GM10266 (cell line): ENCODE data around the gene REG1B.

ENCODE experiments used
- DNase-seq: peaks from one replicate; pipeline ENCODE4 v3.0.0; 2012; ENCODE audit errors: extremely low spot score
- TF ChIP-seq, protein P1 (sequence below): IDR thresholded peaks from 2 replicates; pipeline ENCODE4 v1.5.1; 2012; ENCODE audit warnings: mild to moderate bottlenecking, low read depth; ENCODE audit not compliant: control insufficient read depth, insufficient read depth; ENCODE audit errors: missing control alignments

Gene REG1B

DNA sequence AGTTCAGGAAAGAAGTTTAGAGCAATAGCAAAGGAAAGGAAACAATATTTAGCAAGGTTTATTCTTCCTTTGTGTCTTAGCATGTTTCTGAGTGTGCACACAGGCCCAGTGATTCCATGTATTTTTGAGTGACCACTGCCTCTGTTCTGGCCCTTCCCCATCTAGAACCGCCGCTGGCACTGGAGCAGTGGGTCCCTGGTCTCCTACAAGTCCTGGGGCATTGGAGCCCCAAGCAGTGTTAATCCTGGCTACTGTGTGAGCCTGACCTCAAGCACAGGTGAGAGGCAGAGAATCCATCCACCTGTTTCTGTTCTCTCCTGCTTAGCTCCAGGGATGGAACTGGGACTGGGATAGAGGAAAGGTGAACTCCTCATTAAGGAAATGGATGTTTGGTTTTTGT is 34.9 kb upstream of the REG1B start:
- DNase-seq: no peak
- TF ChIP-seq, protein P1, sequence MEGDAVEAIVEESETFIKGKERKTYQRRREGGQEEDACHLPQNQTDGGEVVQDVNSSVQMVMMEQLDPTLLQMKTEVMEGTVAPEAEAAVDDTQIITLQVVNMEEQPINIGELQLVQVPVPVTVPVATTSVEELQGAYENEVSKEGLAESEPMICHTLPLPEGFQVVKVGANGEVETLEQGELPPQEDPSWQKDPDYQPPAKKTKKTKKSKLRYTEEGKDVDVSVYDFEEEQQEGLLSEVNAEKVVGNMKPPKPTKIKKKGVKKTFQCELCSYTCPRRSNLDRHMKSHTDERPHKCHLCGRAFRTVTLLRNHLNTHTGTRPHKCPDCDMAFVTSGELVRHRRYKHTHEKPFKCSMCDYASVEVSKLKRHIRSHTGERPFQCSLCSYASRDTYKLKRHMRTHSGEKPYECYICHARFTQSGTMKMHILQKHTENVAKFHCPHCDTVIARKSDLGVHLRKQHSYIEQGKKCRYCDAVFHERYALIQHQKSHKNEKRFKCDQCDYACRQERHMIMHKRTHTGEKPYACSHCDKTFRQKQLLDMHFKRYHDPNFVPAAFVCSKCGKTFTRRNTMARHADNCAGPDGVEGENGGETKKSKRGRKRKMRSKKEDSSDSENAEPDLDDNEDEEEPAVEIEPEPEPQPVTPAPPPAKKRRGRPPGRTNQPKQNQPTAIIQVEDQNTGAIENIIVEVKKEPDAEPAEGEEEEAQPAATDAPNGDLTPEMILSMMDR: no peak

DNA sequence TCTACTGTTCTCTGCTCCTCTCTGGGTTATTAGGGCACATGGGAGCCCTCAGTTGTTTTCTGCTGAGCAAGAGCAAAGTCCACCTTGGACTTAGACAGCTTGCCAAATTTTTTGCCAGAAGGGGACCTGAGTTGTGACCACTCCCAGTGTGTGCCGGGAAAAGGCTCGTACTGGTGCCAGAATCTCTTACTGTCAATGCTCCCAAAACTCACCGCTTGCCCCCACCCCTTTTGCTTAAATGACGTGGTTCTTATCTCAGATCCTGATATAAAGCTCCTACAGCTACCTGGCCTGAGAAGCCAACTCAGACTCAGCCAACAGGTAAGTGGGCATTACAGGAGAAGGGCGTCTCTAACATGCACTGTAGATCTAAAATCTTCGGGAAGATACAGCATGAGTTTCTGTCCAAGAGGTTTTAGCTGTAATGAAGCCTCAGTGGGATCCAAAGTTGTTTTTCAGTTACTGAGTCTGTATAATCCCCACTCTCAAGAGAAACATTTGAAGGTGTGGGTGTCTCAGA is 32.5 kb upstream of the REG1B start, which contains the start of gene REG1A:
TSS of gene REG1A (plus strand) at position 295 of the 520 bp plus-strand sequence. CDS start 374 bp downstream, outside the sequence.
- TF ChIP-seq, protein P1: no peak
- DNase-seq: no peak

DNA sequence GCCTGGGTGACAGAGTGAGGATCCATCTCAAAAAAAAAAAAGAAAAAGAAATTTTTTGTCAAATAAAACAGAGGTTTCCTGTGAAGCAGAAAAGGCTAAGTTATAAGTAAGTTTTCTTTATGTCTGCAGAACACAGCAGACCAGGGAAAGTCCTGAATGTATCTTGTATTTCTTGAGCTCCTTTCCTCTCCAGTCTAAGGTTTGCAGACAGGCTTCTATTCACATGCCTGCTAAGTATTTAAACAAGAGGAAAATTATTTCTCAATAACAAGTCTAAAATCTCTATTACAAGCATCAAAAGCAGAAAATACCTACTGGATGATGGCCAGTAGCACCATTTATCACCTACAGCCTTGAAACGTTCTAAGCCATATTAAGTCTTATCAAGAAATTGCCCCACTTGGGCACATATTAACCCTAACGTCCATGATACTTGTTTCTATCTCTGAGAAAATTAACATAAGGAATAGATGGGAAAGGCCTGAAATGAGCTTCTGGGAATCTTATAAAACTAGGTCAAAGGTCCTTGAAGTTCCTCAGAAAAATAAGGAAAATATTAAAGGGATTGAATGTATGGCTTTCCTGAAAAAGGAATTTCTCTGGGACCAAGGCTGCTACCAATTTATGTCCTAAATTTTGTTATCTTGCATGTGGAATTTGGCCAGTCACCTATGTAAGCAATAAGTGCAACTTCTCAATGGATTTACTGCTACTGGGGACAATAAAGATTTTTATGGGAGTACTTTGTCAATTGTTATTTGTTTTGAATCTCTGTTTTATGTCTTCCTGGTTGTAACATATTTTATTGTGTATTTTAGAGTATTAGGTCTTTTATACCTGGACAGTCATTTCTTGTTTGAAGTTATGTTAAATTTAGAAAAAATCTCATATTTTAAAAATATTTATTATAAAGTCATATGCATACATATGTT is 29.5 kb upstream of the REG1B start:
- TF ChIP-seq, protein P1: no peak
- DNase-seq: no peak

DNA sequence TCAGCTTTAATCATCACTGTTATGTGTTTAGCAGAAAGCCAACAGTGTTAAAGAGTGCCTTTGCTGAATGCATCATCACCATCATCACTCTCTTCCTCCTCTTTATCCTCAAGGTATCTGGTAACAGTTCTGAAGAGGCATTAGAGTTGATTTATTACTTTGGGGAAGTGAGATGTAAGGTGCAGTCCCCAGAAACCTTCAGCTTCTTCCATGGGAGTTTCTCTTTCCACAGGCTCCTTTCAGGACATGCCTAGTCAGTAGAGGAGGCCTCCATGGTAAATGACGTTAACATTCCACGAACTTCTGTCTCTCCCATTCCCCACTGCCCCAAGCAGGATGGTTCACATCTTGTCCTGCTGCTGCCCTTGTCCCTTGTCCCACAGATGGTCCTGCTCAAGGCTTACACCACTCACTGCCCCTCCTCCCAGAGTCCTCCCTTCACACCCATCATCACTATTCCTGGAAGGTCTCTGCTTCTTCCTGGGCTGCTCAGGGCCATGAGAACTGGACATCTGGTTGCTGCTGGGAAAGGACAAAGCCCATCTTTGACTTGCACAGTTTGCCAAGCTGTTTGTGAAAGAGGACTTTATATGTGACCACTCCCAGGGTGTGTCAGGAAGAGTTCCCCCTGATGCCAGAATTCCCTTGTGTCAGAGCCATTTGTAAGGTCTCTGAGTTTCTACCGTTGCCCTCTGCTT is 27.2 kb upstream of the REG1B start:
- DNase-seq: no peak
- TF ChIP-seq, protein P1: no peak

DNA sequence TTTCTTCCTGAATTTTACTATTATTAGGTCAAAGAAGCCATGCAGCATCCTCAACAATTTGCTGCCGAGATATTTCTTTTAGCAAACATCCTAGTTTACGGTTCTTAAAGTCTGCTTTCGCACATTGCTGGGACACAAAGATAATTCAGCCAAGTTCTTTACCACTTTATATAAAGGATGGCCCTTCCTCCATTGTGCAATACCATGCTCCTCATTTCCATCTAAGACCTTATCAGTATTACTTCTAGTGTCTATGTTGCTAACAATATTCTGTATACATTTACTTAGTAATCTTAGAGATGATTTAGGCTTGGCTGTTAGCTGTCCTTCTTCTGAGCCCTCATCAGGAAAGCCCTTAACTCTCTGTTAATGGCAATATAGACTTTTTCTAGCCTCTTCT is 24.5 kb upstream of the REG1B start:
- TF ChIP-seq, protein P1: no peak
- no peak for DNase-seq

DNA sequence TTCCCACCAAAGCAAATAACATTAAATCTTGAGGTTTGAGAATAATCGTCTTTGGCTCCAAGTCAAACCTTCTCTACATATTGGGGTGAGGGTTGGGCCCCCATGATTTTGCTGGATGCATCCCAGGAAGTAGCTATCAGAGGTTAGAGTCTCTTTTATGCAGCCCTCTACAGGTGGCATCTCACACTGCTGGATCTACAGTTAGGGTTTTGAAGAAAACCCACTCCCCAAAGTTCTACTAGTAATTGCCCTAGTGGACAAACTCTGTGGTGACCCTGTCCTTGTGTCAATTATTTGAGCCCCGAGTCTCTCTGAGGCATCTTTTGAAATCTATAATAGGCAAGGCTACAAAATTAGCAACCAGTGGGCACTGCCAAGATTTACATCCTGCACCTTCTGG is 17.5 kb upstream of the REG1B start:
- DNase-seq: no peak
- TF ChIP-seq, protein P1: no peak
